ENCODE measurements around the gene APOD.

The APOD gene

DNA sequence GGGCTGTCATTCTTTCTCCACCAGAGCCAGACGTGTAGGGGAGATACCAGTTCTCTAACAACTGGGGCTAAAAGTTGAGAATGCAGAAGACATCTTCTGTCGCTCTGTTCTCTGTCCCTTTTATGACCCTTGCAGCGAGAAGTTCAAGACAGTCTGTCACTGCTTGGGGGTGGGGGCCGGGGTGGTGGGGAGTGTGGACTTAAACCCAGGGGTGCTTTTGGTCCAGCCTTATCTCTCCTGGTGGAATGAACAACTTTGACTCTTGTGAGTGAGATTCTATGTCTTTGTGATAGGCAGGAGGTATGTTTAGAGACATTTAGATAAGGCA lies 767 bp upstream of the APOD start:
- FAIRE-seq: no peak

GRCh38 chr3:195582947-195583346 lies 793 bp downstream of the APOD start:
- no peak for FAIRE-seq

- FAIRE-seq: no peak
Measured at GRCh38 chr3:195580744-195581443, 2.8 kb downstream of the APOD start.

- FAIRE-seq: no peak
Measured at GRCh38 chr3:195579281-195579680, 4.5 kb downstream of the APOD start.

DNA sequence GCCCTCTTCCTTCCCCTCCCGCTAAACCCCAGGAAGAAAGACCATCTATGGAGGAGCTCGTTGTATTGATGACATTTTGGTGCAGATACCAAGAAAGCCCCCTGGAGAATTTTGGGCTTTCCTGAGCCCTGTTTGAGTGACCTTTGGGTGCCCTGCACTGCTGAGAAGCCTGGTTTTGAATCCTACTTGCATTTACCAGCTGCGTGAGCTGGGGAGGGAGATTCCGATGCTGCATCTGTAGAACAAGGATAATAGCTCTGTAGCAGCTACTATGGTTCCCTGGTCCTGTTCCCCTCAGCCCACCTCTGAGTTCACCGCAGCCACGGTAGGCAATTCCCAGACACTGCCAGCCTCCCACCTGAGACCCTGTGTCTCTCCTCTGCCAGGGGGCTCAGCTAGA lies 5.2 kb downstream of the APOD start:
- FAIRE-seq: no peak

DNA sequence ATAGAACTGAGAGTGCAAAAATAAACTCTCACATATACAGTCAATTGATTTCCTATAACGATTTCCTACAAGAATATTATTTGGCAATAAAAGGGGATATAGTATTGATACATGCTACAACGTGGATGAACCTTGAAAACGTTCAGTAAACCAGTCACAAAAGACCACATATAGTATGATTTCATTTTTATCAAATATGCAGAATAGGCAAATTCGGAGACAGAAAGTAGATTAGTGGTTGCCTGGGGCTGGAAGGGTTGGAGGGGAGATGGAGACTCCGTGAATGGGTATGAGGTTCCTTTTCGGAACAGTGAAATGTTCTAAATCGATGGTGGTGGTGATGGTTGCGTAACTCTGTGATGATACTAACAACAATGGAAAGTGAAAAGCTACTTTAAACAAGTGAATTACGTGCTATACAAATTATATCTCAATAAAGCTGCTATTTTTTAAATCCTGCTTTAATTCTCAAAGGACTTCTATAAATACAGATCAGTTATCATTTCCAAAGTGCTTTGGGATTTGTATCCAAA lies 6.0 kb downstream of the APOD start:
- no peak for FAIRE-seq

DNA sequence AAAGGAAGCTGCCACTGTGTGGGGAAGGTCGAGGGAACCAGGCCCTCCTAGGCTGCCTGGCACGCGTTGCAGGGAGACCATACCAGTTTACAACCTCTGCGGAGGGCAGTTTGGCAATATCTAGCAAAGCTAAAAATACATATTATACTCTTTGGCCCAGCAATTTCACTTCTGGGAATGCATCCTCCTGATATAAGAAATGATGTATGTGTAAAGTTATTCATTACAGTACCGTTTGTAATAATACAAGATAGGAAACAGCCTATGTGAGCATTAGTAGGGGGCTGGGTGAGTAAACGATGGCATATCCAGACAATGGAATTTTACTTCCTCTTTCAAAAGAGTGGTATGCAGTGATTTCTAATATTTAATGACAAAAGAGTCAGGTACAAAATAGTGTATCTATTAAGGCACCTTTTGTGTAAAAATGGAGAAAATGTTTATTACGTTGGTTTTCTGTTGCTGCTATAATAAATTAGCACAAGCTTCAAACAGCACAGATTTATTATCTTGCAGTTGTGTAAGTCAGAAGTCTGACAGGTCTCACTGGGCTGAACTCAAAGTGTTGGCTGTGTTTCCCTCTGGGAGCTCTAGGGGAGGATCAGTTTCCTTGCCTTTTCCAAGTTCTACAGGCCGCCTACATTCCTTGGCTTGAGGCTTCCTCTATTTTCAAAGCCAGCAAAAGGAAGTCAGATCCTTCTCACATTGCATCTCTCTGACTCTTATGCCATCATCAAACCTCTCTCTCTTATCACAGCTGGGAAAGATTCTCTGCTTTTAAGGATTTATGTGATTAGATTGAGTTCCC lies 9.0 kb downstream of the APOD start:
- no peak for FAIRE-seq

- no peak for FAIRE-seq
Measured at GRCh38 chr3:195573611-195574496, 9.9 kb downstream of the APOD start.

DNA sequence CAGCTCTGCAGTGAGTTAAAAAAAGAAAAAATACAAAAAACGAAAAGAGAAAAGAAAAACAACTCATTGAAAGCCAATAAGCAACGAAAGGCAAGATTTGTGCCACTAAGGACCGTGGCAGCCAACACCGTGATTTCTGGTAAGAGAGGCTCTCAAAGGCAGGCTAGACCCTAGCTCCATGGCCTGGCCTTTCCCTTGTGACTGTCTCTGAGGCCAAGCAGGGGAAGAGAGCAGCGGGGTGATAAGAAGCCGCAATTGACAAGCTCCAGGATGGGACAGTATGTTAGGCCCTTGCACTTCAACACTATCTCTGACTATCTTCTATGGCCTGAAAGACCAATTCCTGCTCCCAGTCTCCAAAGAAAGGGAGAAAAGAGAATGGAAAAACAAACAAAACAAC lies 12.4 kb downstream of the APOD start:
- FAIRE-seq: no peak

DNA sequence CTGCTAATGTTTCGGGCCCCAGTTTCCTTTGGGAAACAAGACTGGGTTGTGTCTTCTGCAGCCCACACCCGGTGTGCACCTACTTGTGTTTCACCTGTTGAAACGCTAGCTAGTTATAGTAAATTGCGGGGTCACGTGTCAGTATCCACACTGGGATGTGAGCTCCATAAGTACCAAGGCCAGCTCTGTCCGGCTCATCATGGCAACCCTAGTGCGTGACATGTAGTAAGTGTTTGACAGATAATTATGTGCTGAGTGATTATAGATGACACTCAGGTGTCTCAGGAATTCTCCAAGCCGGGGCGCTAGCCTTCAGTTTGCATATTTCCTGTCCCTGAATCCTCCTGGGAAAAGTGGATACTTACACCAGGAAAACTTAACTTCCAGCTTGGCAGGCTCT lies 12.8 kb downstream of the APOD start:
- no peak for FAIRE-seq

GRCh38 chr3:195570344-195570743 lies 13.4 kb downstream of the APOD start:
- no peak for FAIRE-seq

DNA sequence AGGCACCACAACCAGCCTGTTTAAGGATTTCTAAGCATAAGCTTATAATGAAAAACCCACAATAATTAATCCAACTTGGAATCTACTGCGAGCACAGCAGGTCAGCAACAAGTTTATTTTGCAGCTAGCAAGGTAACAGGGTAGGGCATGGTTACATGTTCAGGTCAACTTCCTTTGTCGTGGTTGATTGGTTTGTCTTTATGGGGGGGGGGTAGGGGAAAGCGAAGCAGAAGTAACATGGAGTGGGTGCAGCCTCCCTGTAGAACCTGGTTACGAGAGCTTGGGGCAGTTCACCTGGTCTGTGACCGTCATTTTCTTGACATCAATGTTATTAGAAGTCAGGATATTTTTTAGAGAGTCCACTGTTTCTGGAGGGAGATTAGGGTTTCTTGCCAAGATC lies 15.1 kb downstream of the APOD start:
- no peak for FAIRE-seq

- no peak for FAIRE-seq
Measured at GRCh38 chr3:195566797-195567196, 16.9 kb downstream of the APOD start.

- FAIRE-seq: no peak
Measured at GRCh38 chr3:195565716-195566115, 18.0 kb downstream of the APOD start.

- no peak for FAIRE-seq
Measured at GRCh38 chr3:195563317-195563716, 20.4 kb downstream of the APOD start.

- no peak for FAIRE-seq
Measured at GRCh38 chr3:195559723-195560409, 23.9 kb downstream of the APOD start.

GRCh38 chr3:195558602-195559001 lies 25.1 kb downstream of the APOD start:
- FAIRE-seq: no peak

DNA sequence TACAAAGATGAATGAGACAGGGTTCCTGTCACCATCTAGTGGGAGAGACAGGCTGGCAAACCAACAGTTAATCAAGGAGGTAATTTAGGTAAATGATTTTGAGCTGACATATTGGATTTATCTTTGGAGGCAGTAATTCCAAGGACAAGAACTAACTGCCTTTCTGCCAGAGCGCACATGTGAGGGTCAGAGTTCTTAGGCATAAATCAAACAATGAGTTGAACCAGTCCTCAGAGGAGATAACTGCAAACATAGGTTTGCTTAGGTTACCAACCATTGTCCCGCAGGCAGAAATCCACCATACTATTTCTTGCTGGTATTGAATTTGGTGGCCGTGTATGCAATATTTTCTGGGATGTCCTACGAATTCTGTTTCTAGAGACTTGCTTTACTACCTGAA lies 26.4 kb downstream of the APOD start:
- FAIRE-seq: no peak

DNA sequence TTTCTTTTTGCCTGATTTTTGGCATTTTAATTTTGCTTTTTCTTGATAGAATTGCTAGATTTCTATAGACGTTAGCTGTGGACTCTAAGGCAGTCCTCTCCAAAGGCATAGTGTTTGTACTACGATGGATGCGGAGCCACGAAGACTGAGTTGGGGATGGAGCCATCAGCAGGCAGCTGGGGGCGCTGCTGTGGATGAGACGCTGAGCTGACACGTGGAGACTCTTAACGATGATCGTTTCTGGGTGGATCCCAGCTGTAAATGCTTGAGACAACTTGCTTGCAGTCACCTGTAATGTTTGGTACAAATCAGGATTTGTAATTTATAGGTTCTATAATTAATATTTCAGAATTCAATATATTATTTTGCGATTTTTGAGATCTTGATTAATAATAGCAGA lies 27.4 kb downstream of the APOD start:
- FAIRE-seq: no peak

- no peak for FAIRE-seq
Measured at GRCh38 chr3:195555110-195555509, 28.6 kb downstream of the APOD start.

- FAIRE-seq: no peak
Measured at GRCh38 chr3:195554458-195554857, 29.3 kb downstream of the APOD start.

DNA sequence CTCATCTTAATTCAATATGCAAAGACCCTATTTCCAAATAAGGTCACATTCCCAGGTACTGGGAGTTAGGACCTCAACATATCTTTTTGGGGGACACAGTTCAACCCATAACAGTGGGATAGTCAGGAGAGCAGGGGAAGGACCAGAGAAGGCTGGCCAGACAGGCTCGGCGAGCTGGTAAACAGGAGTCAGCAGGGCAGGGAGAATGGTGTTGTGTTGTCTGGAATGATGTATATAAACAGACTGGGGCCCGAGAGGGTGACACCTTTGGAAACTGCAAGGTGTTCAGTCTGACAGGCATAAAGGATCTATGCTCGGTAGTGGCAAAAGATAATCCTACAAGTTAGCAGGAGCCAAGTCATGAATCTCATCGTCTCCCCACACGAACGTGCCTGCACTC lies 30.5 kb downstream of the APOD start:
- no peak for FAIRE-seq
